GM03348 (cell line): ENCODE measurements around the gene ARMH3.

Experiments used
- DNase-seq: peaks from one replicate; pipeline ENCODE4 v3.0.0; 2012; ENCODE audit warnings: low spot score

ARMH3 gene

DNA sequence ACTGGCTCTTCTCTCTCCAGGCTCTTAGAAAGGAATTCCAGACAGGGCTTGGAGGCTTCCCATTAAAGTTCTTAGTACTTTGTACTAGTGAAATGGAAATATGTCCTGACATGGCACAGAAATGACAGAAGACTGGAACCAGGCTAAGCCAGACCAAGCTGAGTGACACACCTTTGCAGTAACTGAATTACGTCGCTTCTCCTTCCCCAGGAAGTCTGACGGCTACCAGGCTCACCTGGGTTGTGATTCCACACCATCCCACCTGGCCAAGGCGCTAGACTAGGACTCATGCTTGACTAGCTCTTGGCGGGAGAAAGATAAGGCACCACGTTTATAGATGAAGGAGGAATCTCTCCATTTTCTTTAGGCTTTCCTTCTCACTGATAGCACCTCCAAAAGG lies 161.7 kb downstream of the ARMH3 start:
- no peak for DNase-seq

DNA sequence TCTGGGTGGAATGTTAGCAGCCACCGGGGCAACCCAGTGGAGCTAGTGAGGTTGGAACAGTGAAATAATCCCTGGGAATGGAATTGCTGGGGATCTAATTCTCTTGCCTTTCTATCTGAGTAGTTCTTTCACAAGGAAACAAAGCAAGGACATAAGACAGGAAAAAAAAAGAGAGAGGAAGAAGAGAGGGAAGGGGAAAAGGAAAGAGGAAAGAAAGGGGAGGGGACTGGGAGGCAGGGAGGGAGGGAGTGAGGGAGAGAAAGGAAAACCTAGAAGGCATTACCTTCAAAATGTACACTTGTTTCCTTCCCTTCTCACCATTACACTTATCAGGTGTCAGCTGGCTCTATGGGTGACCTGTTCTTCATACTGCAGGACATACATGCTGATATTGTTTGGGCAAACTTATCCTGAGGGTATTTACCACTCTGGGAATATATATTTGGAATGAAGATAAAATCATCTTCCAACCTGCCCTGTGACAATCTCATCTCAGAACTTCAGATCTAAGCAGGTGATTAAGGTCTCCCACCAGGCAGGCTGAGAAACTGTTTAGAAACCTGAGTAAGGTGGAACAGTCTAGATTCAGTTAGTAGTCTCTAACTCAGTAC lies 162.4 kb downstream of the ARMH3 start:
- DNase-seq: no peak

DNA sequence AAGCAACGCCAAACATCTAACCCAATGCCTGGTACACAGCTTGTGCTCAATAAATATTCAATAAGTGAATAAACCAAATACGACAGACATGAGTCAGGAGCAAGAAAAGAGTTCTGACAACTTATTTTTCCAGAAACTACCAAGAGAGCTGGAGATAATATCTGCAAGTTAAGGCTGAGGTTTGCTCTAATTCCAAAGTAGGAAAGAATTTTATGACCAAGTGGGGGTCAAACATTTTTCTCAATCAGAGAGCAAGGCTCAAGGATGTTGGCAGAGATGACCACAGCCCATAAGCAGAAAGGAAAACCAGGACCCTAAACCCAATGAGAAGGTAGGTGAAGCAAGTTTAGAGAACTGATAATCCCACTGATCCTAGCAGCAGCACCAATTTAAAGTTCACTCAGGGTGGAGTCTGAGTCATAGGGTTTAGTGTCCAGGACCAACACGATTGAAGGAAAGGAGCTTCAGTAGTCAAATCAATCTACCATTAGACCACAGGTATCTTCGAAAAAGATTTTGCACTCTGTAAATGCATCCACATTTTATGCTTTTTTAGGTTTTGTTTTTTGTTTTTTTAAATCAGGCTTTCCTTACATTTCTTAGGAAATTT lies 163.1 kb downstream of the ARMH3 start:
- DNase-seq: peak; percentile 18

DNA sequence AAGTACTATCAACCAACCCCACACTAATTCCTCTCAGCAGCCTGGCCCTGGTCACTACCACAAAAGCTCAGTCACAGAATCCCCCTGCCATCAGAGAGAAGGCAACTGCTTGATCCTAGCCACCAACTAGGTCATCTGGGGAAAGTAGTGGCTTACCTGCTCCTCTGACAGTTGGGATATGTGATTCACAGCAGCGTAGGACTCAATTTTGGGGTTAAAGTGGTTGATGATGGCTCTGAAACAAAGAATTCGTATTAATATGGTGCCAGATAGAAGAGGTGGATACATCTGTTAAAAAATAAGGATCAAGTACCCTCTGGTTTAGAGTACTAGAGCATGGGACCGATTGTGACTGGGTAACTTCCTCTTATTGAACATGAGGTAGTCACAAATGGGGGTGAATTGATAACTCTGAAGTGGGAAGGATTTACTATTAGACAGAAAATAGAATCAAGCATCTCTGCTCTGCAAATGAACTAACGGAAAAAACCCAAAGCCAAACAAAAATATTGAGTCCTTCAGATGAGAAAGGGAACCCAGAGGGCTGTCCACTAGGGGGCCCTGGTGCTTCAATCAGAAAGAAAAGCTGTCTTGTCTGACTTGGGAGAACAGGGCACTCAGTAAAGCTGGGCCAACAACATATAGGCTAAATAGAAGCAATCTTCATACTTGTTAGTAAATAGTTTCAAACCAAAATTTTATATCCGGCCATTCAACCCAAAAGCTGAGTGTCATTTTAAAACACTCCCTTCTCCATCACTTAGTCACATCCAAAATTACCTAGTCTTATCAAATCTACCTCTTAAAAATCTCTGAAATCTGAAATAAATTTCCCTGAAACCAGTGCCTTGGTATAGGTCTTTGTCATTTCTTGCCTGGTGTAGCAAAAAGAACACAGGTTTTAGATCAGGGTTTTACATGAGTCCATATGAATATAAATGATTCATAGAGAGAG lies 166.4 kb downstream of the ARMH3 start:
- peak; percentile 83 for DNase-seq

DNA sequence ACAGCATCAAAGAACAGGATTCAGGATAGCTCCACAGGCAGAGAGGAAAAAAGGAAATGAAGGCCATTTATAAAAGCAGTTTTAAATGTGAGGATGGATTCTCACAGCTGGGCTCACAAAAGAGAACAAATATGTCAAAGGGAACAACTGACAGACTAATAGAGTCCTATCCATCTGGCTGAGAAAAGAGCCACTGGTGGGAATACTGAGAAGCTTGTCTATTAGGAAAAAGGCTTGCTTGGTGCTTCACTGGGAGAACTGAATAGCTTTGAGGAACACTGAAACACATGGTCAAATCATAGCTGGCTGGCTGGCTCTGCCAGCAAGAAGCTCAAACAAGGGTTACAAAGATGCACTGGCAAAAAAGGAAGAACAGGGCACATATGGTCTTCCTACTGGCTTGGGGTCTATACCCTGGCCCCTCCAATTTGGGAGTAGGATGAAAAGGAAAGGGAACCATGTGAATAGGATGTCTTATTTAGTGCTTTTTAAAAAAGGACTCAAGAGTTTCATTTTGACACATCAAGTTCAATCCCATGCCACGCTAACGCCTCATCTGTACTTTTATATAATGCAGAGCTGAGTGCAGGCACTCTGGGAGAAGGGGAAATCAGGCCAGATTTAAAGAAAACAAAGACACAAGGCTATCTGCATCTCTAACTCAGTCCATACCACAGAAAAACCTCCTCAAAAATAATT lies 167.6 kb downstream of the ARMH3 start:
- DNase-seq: no peak

DNA sequence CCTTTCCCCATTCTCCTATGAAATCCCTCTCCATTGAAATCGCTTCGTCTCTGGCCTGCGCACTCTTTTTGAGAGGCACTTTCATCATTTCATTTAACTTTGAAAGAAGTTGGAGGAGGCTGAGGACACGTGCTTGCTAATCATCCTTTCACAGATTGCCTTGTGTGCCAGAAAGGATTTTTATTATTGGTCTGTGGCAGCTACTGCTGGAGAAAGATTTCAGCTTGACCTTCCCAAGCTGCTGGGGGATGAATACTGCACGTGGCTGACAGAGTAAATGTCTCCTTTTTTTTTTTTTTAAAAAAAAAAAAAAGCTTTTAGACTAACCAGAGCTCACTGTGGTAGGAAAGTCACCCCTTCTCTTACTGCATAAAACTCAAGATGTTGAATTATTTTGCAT lies 168.2 kb downstream of the ARMH3 start:
- no peak for DNase-seq

DNA sequence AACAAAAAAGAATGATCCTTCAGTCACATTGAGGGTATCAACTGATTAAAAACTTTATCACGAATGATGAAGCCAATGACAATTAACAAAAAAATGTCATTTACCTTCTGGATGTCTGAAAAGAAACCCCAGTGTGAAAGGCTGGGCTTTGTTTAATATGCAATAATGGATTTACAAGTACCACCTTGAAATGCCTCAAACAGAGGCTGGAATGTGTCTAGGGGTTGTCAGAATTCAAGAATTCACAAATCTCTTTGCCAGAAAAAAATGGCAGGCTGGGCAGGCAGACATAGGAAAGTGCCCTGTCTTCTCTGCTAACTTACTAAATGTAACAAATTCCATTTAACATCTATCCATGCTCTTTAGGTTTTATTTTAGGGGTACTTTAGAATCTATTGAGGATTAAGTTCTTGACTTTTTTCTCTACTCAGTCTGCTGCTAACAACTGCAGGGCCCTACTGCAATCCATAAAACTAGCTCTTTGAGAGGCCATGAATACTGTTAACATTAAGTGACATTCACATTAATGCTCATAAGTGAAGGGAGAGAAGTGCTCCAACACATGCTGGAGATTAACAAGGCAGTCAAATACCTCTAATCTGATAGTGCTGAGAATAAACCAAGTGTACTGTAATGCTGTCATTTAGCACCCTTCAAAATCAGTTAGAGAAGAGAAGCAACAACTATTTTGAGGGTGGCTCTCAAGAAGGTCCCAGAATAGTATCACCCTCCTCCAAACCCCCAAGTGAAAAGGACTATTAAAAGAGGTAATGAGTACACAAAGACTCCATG lies 169.3 kb downstream of the ARMH3 start:
- no peak for DNase-seq

DNA sequence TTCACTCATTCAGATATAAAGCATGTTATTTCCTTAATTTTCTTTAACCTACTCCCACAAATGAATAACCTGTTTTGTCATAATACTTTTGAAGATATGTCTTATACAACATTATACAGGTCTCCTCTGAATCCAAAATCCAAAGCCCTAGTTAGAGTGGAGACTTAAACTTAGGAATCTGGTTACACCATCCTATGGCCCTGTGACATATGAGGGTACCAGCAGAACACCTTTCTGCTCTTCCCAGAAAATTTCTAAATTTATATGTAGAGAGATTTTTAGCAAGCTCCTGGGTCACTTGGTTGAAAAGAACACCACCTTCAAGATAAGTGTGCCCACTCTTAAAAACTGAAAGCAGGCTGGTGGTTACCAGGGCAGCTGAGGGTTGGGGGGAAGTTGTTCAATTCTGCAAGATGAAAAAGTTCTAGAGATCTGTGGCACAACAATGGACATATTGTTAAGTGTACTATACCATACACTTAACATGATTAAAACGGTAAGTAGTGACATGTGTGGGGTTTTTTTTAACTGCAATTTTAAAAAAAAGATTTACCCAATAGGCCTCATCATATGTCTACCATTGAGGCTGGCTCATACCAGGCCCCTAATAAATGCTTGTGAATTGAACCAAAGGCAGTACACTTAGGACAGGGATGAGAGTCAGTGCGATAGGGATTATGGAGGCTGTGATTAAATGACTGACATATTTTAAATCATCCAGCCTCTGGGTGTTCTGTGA lies 174.8 kb downstream of the ARMH3 start:
- no peak for DNase-seq

DNA sequence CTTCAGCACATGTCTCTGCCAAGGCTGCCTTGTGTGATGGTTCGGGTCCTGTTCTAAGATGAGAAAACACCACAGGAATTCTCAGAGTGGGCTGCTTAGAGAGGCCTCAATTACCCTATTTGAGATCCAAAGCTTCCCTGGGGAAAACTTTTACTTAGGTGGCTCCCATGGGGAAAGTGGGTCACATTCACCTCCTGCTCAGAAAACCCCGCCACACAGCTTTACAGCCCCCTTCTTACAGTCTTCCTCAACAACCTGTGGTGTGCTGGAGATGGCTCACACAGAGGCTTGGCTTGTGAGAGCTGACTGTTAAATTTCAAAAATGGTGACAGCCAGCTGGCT lies 175.8 kb downstream of the ARMH3 start:
- no peak for DNase-seq

DNA sequence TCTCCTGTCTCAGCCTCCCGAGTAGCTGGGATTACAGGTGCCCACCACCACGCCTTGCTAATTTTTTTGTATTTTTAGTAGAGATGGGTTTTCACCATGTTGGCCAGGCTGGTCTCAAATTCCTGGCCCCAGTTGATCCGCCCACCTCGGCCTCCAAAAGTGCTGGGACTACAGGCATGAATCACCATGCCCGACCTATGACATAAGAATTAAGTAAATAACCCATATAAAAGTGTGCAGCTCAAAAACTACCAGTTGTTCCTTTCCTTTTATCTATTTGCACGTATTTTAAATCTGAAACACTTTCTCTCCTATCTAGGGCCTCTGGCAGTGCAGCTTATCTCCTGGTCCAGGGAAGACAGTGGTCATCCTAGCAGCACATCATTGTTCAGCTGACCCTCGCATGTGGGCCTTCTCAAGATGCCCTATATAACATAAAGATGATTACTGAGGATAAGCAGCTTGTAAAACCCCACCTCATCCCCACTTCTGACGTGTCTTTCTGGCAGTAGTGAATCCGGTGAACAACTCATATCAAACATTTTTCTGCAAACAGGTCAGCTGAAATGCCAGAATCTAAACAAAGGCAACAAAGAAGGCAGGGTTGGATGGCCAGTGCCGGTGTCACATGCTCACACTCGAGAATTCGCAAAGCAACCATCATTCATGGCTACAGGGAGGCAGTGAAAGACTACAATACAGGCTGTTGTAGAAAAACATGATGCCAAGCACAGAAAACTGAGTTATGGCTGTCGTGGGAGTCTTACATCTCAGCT lies 176.3 kb downstream of the ARMH3 start:
- no peak for DNase-seq

DNA sequence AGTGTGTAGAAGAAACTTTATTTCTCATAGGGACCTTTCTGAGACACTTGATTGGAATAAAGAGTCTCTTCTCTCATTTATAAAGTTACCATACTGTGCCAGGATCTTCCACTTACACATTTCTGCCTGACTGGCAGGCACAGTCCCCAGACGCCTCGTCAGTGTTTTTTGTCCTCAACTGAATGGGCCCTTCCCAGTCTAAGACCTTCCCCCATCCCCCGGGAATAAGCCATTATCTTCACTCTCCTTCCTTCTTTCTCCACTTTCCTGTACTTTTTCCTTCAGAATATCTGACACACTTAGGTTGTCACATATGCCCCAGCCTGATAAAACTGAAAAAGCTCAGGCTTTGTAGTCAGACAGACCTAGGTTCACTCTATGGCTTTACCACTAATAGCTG lies 177.1 kb downstream of the ARMH3 start:
- DNase-seq: no peak

DNA sequence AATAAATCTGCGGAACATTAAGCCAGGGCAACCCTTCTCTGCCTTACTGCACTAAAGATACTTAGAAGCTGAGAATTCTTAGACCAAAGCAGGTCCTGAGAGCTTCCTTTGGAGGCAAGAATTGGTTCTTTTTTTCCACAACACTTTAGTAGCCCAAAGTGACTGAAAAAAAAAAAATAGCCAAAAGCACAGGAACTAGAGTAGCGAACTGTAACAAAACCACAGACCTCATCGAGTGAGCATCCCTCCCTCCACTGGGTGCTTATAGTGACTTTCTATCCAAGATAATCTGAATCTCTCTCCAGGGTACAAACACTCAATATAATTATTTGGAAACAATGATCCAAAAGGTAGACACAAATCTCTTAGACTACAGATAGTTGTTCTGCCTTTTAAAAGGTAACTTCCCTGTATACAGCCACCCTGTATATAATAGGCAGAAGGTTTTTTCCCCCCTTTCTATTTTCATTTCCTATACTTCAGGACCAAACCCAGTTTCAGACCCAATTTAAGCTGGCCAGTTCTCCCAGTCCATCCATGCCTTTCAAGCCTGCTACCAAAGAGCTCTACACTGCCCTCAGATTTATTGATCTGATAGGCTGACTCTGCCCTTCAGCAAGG lies 180.8 kb downstream of the ARMH3 start:
- DNase-seq: no peak

DNA sequence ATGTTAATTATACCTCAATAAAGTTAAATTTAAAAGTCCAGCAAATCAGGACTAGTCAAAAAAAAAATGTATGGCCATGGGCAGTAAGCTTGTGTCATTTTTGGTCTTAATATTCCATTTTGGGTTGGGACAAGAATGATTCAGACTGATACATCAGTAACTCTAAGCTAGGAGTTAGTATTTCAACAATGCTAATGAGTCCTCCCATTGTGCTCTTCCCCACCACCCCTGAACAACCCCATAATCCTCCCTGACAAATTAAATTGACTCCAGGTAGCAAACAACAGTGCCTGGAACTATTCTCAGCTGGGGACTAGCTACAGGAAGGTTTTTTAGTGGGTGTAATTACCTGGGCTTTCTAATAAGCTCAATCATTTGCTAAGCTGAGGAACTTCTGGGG lies 181.7 kb downstream of the ARMH3 start:
- no peak for DNase-seq

DNA sequence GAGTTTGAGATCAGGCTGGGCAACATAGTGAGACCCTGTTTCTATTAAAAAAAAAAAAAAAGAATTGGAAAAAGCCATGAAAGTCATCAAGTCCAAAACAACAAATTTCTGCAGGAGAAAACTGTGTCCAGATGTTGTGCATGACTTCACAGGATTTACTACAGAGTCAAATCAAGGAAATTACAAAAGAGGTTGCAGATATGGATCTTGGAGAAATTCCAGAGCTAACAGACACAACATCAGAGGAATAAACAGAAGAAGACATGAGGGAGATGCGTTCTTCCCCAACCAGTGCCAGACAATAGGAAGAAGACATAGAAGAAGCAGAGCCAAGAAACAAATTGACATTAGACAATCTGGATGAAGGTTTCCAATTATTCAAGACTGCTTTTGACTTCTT lies 188.0 kb downstream of the ARMH3 start:
- DNase-seq: no peak

DNA sequence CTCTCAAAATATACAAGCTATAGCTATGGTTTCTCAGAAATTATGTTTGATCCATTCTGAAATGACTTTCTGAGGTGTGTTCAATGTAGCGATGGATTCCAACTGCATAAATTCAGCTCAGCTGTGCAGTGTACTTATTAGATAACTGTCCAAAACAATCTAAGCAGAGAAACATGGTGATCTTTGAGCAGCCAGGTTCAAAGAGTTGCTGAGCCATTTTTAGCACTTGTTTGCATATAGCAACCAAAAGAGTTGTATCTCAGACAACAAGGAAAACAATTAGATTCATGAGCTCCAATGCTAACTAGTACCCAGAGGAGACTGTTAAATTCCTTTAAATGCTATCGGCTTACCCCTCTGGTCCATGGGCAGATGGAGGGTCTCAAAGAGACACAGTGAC lies 196.4 kb downstream of the ARMH3 start:
- no peak for DNase-seq

DNA sequence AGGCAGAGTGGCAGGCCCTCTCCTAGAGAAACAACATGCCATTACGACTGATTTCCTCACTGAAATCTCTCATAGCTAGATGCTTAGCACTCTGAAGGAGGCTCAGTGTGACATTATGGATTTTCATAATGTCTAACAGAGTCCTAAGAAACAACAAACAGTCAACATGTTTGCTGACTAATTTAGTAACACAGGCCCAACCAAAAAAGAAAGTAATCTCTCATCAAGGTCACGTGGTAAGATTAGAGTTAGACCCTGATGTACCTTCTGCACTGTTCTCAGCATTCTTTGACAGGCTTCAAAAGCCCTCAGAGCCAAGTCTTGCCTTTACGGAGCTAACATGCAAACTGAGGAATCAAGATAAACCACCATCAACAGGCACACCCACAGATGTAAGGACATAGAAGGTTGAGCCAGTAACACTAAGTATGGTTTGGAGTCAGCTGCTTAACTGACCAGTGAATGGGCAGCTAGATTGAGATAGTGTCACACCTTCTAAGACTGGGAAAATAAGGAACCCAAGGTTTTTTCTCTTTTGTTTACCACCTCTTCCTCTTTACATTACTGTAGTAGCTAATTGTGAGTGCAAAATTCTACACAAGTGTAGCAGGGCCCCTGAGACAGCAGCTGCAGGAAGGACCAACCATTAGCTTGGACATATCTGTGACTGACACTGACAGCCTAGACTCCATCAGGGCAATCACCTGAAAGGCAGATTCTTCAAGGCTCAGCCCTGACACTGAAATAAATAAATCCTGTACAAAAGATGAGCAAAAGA lies 197.1 kb downstream of the ARMH3 start:
- no peak for DNase-seq

DNA sequence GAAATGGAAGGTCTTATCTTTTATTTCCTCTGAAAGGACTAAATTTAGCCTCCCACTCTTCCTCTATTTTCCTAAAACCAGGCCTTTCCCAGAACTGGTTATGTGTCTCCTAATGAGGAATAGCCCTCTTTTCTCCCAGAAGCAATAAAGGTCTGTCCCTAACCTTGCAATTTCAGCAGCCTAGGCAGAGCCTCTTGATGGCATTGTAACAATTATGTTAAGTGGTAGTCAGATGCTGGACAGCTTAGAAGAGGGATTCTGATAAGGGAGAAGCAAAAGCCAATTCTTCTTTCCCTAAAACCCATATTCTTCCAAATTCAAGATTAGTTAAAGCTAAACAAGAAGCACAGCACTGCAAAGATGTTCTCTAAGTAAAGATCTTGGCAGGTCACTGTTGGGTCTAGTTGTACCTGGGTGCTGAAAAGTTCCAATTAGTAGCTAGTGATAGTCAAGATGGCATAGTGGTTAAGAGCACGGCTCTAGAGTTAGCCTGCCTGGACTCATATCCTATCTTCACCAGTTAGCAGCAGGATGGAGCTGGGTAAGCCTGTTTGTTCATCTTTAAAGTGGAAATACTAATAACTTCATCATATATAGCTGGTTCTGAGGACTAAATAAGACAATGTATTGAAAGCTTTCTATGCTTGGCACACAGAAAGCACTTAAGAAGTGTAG lies 198.0 kb downstream of the ARMH3 start:
- no peak for DNase-seq

DNA sequence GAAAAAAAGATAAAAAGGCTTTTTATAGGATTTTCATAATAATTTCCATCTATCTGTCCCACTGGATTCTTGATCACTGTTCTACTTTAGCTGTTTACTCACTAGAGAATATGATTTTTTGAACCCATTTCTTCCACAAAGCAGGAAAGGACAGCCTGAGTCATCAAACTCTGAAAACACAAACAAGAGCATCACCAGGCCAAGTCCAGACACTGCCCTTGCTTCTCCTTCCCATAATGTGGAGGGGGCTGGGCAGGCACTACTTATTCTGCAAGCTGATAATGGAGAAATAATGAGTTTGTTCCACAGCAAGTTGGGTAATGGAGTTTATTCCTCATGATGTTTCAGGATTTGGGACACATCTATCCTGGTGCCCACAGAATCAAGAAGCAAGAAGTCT lies 199.3 kb downstream of the ARMH3 start:
- no peak for DNase-seq
